ENCODE measurements around the gene AOPEP. TPM values are rescaled to one million over a fixed set of nuclear protein-coding genes. Genes with fewer than 3 reads are reported as not detected.

The AOPEP gene
- polyA plus RNA-seq, 3 donors = 56.6 to 63.4 (median 60.7) TPM

DNA sequence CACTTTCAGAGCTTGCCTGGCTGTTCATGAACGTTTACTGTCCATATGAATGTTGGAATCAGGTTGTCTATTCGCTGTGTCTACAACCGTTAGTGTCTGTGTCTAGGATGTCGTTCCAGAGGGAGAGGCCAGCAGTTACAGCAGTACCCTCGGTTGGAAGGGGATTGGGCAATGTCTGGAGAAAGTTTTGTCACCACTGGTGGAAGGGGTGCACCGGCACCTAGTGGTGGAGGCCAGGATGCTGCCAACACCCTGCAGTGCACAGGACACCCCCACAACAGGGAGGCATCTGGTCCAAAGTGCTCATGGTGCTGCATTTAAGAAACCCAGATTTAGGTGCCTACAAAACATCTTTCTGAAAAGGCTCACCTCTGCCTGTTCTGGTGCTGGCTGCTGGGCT lies 370.3 kb downstream of the AOPEP start:
- DNase-seq (ENCODE audit: extremely low read depth in 1 of 11, low read depth in 9 of 11, low spot score in 4 of 11) = no peak

DNA sequence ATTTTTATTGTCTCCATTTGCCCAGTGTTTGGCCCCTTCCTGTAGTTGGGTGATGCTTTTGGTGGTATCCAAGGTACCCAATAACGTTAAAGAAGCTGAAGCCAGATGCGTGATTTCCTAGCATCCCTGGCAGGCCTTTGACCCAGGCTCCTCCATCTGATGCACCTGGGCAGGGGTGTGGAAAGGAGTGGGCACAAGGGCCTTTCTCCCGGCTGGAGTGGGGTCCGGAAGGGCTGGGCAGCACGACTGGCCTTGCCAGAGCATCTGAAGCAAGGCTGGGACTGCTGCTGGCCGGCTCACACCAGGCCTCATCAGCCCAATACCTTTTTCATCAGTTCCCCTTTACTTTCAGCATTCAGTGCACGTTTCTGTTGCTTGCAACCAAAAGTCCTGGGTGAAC lies 370.8 kb downstream of the AOPEP start:
- DNase-seq (ENCODE audit: extremely low read depth in 1 of 11, low read depth in 9 of 11, low spot score in 4 of 11) = no peak

DNA sequence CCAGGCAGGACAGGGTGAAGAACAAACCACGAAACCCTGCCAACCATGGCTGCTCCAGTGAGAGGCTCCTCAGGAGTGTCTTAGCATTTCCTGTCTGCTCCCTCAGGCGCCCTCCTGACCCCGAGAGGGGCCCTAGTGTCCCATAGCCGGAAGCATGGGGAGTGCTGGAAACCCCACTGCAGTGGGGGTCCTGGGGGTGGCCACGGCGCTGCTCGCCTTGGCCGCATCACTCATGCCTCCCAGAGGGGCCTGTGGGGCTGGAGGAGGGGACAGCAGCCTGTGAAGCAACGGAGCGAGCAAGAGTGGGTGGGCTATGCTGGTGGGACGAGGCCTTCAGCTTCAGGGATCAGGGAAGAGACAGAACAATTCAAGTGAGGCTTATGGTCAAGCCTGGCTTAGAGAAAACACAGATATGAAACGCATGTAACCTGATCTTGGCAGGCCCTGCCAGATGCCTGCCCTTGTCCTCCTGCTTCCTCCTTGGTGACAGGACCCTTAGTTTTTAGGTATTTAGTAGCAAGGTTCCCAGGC lies 372.0 kb downstream of the AOPEP start:
- DNase-seq (ENCODE audit: extremely low read depth in 1 of 11, low read depth in 9 of 11, low spot score in 4 of 11) = no peak

DNA sequence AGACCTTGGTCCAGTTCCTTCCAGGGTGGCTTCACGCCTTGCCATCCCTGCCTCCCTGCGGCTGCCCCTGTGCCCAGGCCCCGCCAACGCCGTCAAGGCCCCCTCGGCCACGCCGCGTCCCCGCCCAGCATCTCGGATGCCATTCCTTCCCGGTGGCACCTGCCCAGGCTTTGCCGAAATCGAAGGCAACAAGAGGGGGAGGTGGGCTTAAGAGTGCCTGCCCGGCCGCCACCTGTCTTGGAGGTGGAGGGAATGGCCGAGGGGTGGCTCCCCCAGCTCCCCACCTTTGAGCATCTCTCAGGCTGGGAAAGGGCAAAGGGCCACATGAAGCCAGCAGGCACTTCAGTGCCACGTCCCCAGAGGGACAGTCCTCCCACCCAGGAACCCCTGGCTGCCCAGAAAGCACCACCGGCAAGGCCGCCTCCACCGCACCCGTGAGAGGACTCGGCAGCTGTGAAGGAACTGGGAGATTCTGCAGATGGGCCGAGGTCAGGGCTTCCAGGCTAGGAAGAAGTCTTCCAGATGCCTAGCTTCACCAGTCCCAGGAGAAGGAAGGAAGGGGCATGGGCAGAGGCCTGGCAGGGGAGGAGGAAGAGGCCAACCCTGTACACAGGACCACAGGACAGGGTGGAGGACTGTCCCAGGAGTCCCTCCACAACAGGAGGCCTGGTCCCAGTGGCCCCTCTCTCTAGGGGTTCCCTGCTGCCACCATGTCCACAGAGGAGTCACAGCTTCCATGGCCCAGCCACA lies 373.0 kb downstream of the AOPEP start:
- DNase-seq (ENCODE audit: extremely low read depth in 1 of 11, low read depth in 9 of 11, low spot score in 4 of 11) = no peak

DNA sequence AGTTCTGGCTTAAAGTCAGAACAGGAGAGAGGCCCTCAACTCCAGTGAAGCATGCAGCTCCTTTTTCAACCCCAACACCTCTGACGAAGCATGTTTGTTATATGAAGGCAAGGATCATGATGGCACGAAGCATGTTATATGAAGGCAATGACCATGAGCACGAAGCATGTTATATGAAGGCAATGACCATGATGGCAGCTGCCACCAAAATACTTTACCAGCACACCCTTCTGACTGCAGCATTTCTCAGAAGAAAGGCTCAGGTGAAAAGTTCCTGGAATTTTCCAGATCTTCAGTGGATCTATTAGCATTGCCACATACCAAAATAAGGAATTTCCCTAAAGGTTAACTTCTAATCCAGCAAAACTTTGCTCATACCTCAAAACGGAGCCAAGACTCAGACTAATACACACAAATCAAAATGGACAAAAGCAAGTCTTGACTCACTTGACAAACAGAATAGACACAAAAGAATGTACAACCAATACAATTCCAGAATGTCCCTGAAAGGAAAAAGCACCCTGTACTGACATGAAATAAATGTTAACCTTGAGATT lies 373.6 kb downstream of the AOPEP start:
- no peak for DNase-seq (ENCODE audit: extremely low read depth in 1 of 11, low read depth in 9 of 11, low spot score in 4 of 11)

DNA sequence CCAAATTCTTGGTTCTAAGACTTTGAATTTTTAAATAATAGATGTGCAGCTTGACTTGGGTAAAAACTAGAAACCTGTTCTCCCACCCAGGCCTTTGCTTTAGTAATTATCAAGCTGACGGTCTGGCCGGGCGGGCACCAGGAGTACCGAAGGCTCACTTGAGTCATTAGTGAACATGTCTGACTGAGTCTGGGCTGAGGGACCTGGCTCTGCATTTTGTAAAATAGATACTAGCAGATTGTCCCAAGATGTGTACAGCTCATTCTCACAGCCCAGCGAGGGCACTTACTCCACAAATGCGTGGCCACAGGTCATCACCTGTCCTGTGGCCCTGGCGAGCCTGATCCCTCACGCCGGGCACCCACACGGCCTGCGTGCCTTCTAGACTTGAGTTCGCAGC lies 374.8 kb downstream of the AOPEP start:
- DNase-seq (ENCODE audit: extremely low read depth in 1 of 11, low read depth in 9 of 11, low spot score in 4 of 11) = no peak

DNA sequence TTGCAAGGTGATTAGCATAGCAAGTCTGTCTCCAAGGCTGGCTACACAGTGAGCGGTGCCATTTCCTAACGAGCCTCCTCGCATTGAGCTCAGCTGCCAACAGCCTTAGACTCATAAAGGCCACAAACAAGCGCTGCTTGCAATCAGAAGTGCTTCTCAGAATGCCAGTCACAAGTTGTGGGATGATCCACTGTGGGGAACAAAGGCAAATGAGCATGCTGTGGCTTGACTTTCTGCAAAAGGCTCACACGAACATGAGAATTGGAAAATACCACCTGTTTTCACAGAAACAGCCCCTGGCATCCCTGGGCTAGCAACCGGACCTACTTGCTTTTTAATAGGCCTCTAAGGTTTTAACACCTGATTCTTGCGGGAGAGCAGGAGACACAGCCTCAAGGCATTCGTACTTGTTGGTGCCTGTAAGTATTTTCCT lies 375.5 kb downstream of the AOPEP start:
- no peak for DNase-seq (ENCODE audit: extremely low read depth in 1 of 11, low read depth in 9 of 11, low spot score in 4 of 11)

DNA sequence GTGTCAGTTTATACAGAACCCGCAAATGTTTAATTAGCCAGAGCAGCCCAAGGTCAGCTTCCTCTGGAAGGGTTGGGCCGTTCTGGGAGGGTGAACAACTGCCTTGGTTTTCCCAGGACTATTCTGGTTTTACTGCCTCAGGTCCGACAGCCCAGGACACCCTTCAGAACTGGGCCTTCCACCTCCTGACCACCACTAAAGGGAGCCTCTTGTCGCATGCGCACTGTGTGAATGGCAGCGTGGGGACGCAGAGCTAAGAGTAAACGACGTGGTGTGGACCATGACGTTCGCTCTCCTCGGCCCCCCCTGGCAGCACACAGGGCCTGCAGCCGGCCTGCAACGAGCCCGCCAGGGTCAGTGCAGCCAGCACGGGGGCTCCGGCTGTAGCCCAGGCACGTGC lies 376.1 kb downstream of the AOPEP start:
- DNase-seq (ENCODE audit: extremely low read depth in 1 of 11, low read depth in 9 of 11, low spot score in 4 of 11) = no peak

DNA sequence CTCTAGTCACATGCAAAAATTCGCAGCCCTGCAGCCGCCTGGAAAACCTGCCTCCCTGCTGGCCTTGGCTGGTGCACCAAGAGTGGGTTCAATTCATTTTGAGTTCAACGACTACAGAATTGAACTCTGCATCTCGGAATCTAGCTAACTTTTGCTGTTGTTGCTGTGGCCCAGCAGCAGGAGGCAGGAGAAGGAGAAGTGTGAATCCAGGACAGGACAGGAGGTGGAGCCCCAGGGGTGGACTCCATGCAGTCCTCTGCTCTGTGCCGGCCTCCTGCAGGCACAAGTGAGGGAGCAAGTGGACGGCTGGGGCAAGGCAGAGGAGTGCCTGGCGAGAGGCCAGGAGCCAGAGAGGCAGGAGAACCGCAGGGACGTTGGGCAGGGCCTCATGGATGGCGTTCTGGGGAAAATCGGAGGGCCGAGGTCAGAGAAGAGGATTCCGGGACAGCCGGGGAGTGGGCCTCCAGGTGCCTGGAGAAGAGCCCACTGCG lies 376.8 kb downstream of the AOPEP start:
- DNase-seq (ENCODE audit: extremely low read depth in 1 of 11, low read depth in 9 of 11, low spot score in 4 of 11) = no peak

DNA sequence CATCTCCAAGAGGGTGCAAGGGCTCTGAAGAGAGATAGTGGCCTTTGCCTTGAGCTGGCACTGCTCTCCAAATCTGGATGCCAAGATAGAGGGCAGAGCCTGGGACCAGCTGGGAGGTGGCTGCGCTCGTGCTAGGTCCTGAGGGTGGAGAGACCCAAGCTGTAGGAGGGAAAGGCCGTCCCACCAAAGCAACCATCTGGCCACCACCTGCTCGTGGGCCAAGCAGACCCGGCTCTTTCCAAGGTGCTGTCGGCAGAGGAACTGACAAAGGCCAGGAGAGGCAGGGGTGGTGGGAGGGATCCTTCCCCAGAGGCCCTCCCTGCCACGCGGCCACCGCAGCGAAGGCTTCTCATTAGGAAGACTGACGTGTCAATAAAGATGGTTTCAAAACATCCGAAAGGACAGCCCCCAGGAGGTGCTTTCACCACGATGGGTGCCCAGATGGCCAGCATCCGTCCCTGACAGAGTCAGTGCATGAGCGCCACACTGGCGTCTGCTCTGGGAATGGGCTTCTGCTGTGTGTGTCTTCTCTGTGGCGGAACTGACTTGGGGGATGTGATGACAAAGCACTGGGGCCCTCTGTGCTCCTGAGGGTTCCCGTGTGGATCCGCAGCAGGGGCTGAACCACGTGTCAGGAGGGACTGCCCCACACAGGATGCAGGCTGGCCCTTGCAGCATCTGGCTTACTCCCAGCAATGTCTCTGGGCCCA lies 377.5 kb downstream of the AOPEP start:
- no peak for DNase-seq (ENCODE audit: extremely low read depth in 1 of 11, low read depth in 9 of 11, low spot score in 4 of 11)

DNA sequence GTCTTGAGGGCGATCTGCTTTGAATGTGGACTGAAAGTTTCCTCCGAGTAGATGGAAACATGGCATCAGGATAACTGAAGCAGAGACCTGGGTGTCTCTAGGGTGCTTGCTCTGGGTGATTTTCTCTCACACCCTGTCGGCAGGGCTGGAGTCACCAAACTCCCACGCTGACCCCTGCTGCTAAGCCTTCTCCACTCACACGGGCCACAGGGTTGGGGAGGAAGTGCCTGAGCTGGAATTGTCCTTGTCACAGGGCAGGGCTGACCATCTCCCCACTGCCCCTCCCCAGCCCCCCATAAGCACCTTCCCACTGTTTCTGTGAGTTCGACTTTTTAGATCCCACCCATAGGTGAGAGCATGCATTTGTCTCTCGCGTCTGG lies 378.1 kb downstream of the AOPEP start:
- DNase-seq (ENCODE audit: extremely low read depth in 1 of 11, low read depth in 9 of 11, low spot score in 4 of 11) = no peak

DNA sequence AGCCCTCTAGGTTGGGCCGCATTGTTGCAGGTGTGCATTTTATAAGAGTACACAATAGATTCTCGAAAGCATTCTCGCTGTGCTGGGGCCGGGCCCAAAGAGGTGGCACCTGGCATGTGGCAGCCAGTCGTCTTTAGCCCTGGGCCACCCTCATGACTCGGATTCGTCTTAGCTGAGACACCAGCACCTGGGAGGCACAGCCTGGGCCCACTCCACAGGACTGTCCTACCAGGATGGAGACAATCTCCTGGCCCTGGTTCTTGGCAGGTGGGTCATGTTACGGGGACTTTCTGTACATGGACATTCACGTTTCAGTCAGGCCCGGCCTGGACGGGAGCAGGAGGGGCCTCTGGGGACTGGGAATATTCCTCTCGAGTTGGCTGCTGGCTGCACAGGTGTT lies 378.5 kb downstream of the AOPEP start:
- no peak for DNase-seq (ENCODE audit: extremely low read depth in 1 of 11, low read depth in 9 of 11, low spot score in 4 of 11)

DNA sequence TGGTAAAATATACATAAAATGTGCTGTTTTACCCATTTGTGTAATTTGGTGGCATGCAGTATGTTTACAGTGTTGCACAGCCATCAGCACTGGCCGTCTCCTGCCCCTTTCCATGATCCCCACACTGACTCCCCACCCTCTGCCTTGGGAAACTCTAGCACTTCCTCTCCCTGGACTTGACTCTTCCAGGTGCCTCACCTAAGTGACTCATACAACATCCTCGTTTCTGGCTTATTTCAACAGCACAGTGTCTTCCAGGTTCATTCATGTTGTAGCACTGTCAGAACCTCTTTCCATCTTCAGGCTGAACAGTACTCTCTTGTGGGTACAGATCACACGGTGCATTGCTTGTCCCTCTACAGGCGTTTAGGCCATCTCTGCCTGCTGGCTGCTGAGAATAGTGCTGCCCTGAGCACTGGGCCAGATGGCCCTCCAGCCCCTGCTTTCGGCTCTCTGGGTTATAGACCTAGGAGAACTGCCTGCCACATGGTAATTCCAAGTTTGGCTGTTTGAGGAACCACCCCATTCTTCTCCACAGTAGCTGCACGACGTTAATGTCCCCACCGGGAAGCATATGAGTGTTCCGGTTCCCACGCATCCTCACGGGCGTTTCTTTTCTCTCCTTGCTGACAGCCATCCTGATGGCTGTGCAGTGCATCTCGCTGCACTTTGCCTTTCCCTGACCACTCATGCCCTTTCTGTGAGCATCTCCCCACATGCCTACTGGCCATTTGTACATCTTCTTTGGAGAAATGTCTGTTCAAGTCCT lies 379.2 kb downstream of the AOPEP start:
- DNase-seq (ENCODE audit: extremely low read depth in 1 of 11, low read depth in 9 of 11, low spot score in 4 of 11) = no peak

DNA sequence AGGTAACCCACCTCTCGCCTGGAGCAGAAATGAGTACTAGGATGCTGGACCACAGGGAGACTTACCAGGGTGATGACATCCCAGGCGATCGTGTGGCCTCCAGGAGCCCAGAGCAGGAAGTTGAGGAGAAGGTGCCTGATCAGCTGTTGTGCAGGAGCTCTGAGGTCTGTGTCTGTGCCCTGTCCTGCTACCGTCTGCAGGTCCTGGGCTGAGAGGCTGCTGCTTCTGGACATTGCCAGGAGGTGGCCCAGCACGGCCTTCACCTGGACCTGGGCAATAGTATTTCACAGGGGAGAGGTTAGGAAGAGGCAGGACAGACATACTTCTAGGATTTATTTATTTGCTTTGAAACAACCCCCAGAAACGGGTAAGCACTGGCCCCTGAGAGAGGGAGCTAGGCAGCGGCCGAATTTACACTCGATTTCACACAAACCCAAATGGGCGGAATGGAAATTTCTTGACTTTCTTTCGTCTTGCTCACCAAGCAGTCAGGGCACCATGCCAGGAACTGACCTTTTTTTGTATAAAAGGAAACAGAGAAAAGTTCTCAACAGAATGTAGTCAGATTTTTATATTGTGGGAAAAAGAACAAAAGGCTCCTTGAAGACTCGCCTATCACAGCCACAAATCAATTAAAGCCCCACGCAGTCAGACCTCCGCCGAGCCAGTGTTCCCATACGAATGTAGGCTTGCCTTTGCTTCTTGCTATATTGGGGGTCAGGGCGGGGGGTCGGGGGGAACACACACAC lies 380.7 kb downstream of the AOPEP start:
- no peak for DNase-seq (ENCODE audit: extremely low read depth in 1 of 11, low read depth in 9 of 11, low spot score in 4 of 11)

DNA sequence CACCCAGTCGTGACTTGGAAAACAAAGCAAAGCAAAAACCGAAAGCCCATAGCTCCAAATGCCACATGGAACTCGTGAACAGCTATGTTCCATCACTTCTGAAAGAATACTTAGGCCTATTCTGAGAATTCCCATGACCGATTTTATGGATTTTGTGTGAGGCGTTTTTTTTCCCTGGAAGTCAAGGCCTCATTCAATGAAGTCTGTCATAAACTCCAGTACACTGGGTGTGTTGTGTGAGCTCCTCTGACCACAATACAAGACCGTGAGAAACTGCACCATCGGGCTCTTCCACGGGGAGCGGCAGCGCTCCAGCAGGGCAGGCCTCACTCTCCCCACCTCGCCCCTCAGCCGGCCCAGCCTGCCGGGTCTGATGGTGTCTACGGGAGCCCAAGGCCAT lies 381.5 kb downstream of the AOPEP start:
- DNase-seq (ENCODE audit: extremely low read depth in 1 of 11, low read depth in 9 of 11, low spot score in 4 of 11) = no peak

DNA sequence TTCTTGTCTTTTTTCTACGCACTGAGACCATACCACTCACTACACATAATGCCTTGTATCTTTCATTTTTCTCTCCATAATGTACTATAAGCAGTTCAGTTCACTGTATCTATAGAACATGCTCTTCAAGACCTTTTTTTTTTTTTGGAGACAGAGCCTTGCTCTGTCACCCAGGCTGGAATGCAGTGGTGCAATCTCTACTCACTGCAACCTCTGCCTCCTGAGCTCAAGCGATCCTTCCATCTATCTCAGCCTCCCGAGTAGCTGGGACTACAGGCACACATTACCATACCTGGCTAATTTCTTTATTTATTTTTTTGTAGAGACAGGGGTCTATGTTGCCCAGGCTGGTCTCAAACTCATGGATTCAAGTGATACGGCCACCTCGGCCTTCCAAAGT lies 382.3 kb downstream of the AOPEP start:
- DNase-seq (ENCODE audit: extremely low read depth in 1 of 11, low read depth in 9 of 11, low spot score in 4 of 11) = no peak

DNA sequence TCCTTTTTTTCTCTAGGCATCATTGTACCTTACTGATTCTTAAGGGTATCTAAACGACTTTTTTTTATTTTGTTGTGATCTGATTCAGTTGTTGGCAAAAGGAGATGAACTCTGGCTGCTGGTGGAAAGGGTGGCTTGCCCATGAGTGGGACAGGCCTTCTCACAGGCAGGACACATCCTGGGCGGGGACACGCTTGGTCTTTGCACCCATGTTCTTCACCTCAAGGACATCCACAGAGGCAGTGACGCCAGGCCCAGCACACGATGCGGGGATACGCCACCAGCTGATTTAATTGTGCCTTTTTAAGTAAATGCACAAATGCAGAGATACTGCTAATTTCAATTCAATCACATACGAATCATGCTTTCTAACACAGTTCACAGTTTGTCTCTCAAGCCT lies 383.0 kb downstream of the AOPEP start:
- DNase-seq (ENCODE audit: extremely low read depth in 1 of 11, low read depth in 9 of 11, low spot score in 4 of 11) = no peak

DNA sequence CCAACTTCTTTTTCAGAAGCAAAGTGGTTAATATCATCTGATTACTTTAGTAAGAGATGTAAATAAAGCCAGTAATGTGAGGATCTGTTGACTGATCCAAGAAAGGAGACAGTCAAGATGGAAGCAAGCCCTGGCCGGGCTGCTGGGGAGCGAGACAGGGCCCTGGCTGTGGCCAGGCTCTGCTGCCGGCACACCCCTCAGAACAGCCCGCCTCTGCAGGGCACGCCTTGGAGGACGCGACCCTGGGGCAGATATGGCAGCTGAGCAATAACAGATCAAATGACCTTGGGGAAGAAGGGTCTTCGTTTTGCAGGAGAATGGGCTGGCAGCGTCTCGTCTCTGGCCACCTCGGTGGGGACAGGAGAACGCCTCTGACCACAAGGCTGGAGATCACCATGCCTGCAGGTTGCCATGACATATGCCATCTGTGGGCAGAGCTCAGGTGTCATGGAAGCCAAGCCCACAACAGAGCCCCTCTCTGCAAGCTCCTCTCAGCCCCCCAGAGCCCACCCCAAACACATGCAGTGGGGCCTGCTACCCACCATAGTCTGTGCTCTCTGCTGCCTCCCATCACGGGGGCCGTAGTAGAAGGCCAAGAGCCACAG lies 384.5 kb downstream of the AOPEP start:
- DNase-seq (ENCODE audit: extremely low read depth in 1 of 11, low read depth in 9 of 11, low spot score in 4 of 11) = no peak
